CD14-positive monocyte (primary cell): ENCODE data around the gene NMNAT3. TPM values are rescaled to one million over a fixed set of nuclear protein-coding genes. Genes with fewer than 3 reads are reported as not detected.

Experiments
- DNase-seq, 3 donors: peaks; one replicate each; pipeline ENCODE4 v3.0.0-alpha.2; 2011 to 2022
- H2AFZ ChIP-seq: 2 replicates; pipeline ENCODE4 v1.6.0; 2012; ENCODE audit warnings: mild to moderate bottlenecking, low read depth, low read length, inconsistent platforms; ENCODE audit not compliant: insufficient read depth, poor library complexity, severe bottlenecking
- H3K27ac ChIP-seq, 2 donors: 1 replicate in 1 of 2; 2 replicates in 1 of 2; pipeline ENCODE4 v1.5.1; 2012 to 2013; ENCODE audit warnings: low read length in 2 of 2, control low read depth in 1 of 2, inconsistent platforms in 1 of 2, low read depth in 1 of 2, mild to moderate bottlenecking in 1 of 2
- H3K27me3 ChIP-seq, 2 donors: one replicate each; pipeline versions ENCODE4 v1.6.0 to v1.6.1; 2011 to 2013; ENCODE audit warnings: low read length in 2 of 2; ENCODE audit not compliant: control insufficient read depth in 2 of 2, insufficient read depth in 2 of 2
- H3K36me3 ChIP-seq, 2 donors: replicated peaks in 1 of 2; 1 replicate in 1 of 2; 2 replicates in 1 of 2; pipeline versions ENCODE4 v1.5.1 to v1.6.1; 2012 to 2013; ENCODE audit warnings: low read length in 2 of 2, control low read depth in 1 of 2, inconsistent platforms in 1 of 2, mild to moderate bottlenecking in 1 of 2; ENCODE audit not compliant: insufficient read depth in 2 of 2, control insufficient read depth in 1 of 2
- H3K4me1 ChIP-seq, 2 donors: 1 replicate in 1 of 2; 2 replicates in 1 of 2; pipeline versions ENCODE4 v1.5.1 to v1.6.1; 2012 to 2013; ENCODE audit warnings: low read length in 2 of 2, control low read depth in 1 of 2, inconsistent platforms in 1 of 2, mild to moderate bottlenecking in 1 of 2, moderate library complexity in 1 of 2; ENCODE audit not compliant: insufficient read depth in 2 of 2, control insufficient read depth in 1 of 2
- H3K4me2 ChIP-seq: replicated peaks from 2 replicates; pipeline ENCODE3; 2012; ENCODE audit warnings: low read length, moderate library complexity, mild to moderate bottlenecking; ENCODE audit not compliant: poor library complexity, severe bottlenecking; ENCODE audit errors: extremely low read depth
- H3K4me3 ChIP-seq, 3 experiments: fragments of 200-600 bp in 1 of 3; sonication (generic) in 1 of 3; replicated peaks in 1 of 3; 1 replicate in 2 of 3; 2 replicates in 1 of 3; pipeline ENCODE4 v1.5.1; 2011 to 2013; ENCODE audit warnings: low read length in 3 of 3, mild to moderate bottlenecking in 3 of 3, control low read depth in 2 of 3, low read depth in 2 of 3, inconsistent platforms in 1 of 3, moderate library complexity in 1 of 3
- H3K79me2 ChIP-seq: 2 replicates; pipeline ENCODE4 v1.6.0; 2012; ENCODE audit warnings: mild to moderate bottlenecking, control low read depth, inconsistent platforms, low read length, moderate library complexity; ENCODE audit not compliant: insufficient read depth
- H3K9ac ChIP-seq: 2 replicates; pipeline ENCODE4 v1.6.0; 2017; ENCODE audit warnings: low read length, mild to moderate bottlenecking; ENCODE audit not compliant: insufficient read depth, poor library complexity, severe bottlenecking
- H3K9me3 ChIP-seq, 2 donors: replicated peaks in 1 of 2; 1 replicate in 1 of 2; 2 replicates in 1 of 2; pipeline versions ENCODE4 v1.5.1 to v1.6.1; 2012 to 2013; ENCODE audit warnings: low read length in 2 of 2, control low read depth in 1 of 2; ENCODE audit not compliant: control insufficient read depth in 1 of 2, insufficient read depth in 1 of 2
- H4K20me1 ChIP-seq: 2 replicates; pipeline ENCODE4 v1.6.0; 2012; ENCODE audit warnings: mild to moderate bottlenecking, low read length, control low read depth, moderate library complexity; ENCODE audit not compliant: insufficient read depth
- H3K27ac Mint-ChIP-seq, 7 donors: one replicate each; pipeline ENCODE4 v1.8.0; 2020; ENCODE audit warnings: mild to moderate bottlenecking in 7 of 7, mixed read lengths in 7 of 7, moderate library complexity in 6 of 7, inconsistent platforms in 2 of 7
- H3K27me3 Mint-ChIP-seq, 3 donors: one replicate each; pipeline ENCODE4 v1.8.0; 2021 to 2022; ENCODE audit warnings: low read depth in 3 of 3, mild to moderate bottlenecking in 3 of 3, mixed read lengths in 3 of 3, moderate library complexity in 3 of 3, inconsistent platforms in 1 of 3
- H3K36me3 Mint-ChIP-seq, 2 donors: one replicate each; pipeline ENCODE4 v1.8.0; 2020; ENCODE audit warnings: mixed read lengths in 2 of 2, inconsistent platforms in 1 of 2, mild to moderate bottlenecking in 1 of 2
- H3K4me1 Mint-ChIP-seq: one replicate; pipeline ENCODE4 v1.8.0; 2020; ENCODE audit warnings: mild to moderate bottlenecking, mixed read lengths
- H3K4me3 Mint-ChIP-seq, 2 donors: one replicate each; pipeline ENCODE4 v1.8.0; 2020; ENCODE audit warnings: mild to moderate bottlenecking in 2 of 2, mixed read lengths in 2 of 2, moderate library complexity in 1 of 2
- H3K9me3 Mint-ChIP-seq, 7 donors: one replicate each; pipeline ENCODE4 v1.8.0; 2020 to 2022; ENCODE audit warnings: mixed read lengths in 7 of 7, mild to moderate bottlenecking in 6 of 7, moderate library complexity in 6 of 7, inconsistent platforms in 2 of 7
- CTCF ChIP-seq: fragments of 200-600 bp; IDR thresholded peaks from one replicate; pipeline ENCODE4 v1.8.0; 2022; ENCODE audit warnings: antibody characterized with exemption, mild to moderate bottlenecking
- WGBS: methylation state at CpG from one replicate; pipeline ENCODE4 v1.1.5; 2013; ENCODE audit warnings: missing lambda C conversion rate; ENCODE audit not compliant: insufficient coverage; 5-methylcytosine and 5-hydroxymethylcytosine counted together
- intact Hi-C, 2 donors: fragments of 100-400 bp; cut with micrococcal nuclease; formaldehyde crosslinking; loops; one replicate each; pipeline versions ENCODE4 v1.15.0 to v1.15.1; 2023
- polyA plus RNA-seq, 3 donors: library from polyadenylated mRNA; depleted of rRNA in 1 of 3; unstranded in 2 of 3; stranded (reverse) in 1 of 3; fragments of 300-500 nt in 2 of 3; fragments of >200 nt in 1 of 3; fragmentation: Illumina TruSeq in 2 of 3; gene quantifications; 1 replicate in 2 of 3; 2 replicates in 1 of 3; pipeline ENCODE4 v1.2.3, GENCODE V29; 2012 to 2021

NMNAT3 gene
- polyA plus RNA-seq, 3 donors: 1.4 to 5.7 (median 2.9) TPM

- H3K4me2 ChIP-seq: no peak overlapping the region
- peaks cover 21 to 61% of the 10 kb centered on the region in 2 donors for H3K27me3 ChIP-seq
- peaks cover 3 to 4% of the 10 kb centered on the region in 2 donors for H3K36me3 Mint-ChIP-seq
- H3K9ac ChIP-seq: no peak overlapping the region
- H3K4me3 ChIP-seq: no peak overlapping the region
- no peaks in the 10 kb centered on the region for H3K36me3 ChIP-seq
- H3K4me1 Mint-ChIP-seq: peaks cover 17% of the 10 kb centered on the region
- no peak overlapping the region for H3K27ac ChIP-seq
- H3K4me3 Mint-ChIP-seq: peak overlapping the region in 1 of 2 donors; percentile 68
- intact Hi-C loops: no loop called here
- peaks cover 39 to 62% (median 60%) of the 10 kb centered on the region in 3 donors for H3K27me3 Mint-ChIP-seq
- H3K4me1 ChIP-seq: peaks cover 18 to 20% of the 10 kb centered on the region in 2 donors
- peaks cover 0 to 14% (median 3%) of the 10 kb centered on the region in 7 donors for H3K9me3 Mint-ChIP-seq
- peaks cover 0 to 13% of the 10 kb centered on the region in 2 donors for H3K9me3 ChIP-seq
- no peak overlapping the region for H3K27ac Mint-ChIP-seq
- H4K20me1 ChIP-seq: no peaks in the 10 kb centered on the region
- H3K79me2 ChIP-seq: no peaks in the 10 kb centered on the region
- WGBS: 78% methylated on average over 3 of the region's 6 CpGs
- no peak for TF ChIP-seq CTCF
- H2AFZ ChIP-seq: no peak overlapping the region
- no peak for DNase-seq
These were observed 136.9 kb downstream of the NMNAT3 start for GRCh38 chr3:139540651-139541531.

GRCh38 chr3:139538733-139539132 lies 139.0 kb downstream of the NMNAT3 start:
- peak overlapping the region; percentile 91 for H3K4me2 ChIP-seq
- H3K27me3 ChIP-seq: peaks cover 21 to 61% of the 10 kb centered on the region in 2 donors

More at GRCh38 chr3:139538733-139539132, 139.0 kb downstream of the NMNAT3 start:
- intact Hi-C loops: no loop called here
- Histone ChIP-seq H3K9ac (peak overlapping the region; percentile 54), H3K36me3 (no peaks in the 10 kb centered on the region), H4K20me1 (no peaks in the 10 kb centered on the region), H3K79me2 (no peaks in the 10 kb centered on the region), H3K4me3 (peak overlapping the region in 1 of 3 experiments; percentile 75), H3K4me1 (peaks cover 18 to 20% of the 10 kb centered on the region in 2 donors), H3K27ac (no peak overlapping the region), H3K9me3 (peaks cover 0 to 13% of the 10 kb centered on the region in 2 donors), H2AFZ (no peak overlapping the region)
- H3K27me3 Mint-ChIP-seq: peaks cover 40 to 60% (median 55%) of the 10 kb centered on the region in 3 donors
- peaks cover 0 to 14% (median 2%) of the 10 kb centered on the region in 7 donors for H3K9me3 Mint-ChIP-seq
- peaks cover 3 to 4% of the 10 kb centered on the region in 2 donors for H3K36me3 Mint-ChIP-seq
- TF ChIP-seq CTCF: no peak
- H3K4me1 Mint-ChIP-seq: peaks cover 17% of the 10 kb centered on the region
- WGBS: 42% methylated on average over 14 of the region's 21 CpGs
- peak overlapping the region; percentile 79 to 94 for H3K4me3 Mint-ChIP-seq
- peak overlapping the region in 1 of 7 donors; percentile 27 for H3K27ac Mint-ChIP-seq
- DNase-seq: no peak
